GM12892 (cell line): ENCODE data around the gene NFYC.

Source experiments
- POLR2A ChIP-seq: IDR thresholded peaks from 2 replicates; pipeline ENCODE4 v1.6.1; 2011; ENCODE audit warnings: low read depth, low read length, control low read depth
- POLR2AphosphoS5 ChIP-seq: IDR thresholded peaks from 2 replicates; pipeline ENCODE4 v1.6.1; 2011; ENCODE audit warnings: low read depth, low read length, control low read depth

DNA sequence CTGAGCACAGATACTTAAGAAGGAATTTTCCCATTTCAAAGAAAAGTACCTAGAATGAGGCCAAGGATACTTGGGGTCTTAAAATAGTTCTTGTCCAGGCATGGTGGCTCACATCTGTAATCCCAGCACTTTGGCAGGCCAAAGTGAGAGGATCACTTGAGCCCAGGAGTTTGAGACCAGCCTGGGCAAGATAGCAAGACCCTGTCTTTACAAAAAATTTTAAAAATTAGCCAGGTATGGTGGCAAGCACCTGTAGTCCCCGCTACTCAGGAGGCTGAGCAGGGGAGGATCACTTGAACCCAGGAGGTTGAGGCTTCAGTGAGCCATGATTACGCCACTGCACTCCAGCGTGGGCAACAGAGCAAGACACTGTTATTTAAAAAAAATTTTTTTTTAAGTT lies 29.0 kb downstream of the NFYC start:
- TF ChIP-seq POLR2A (no peak), POLR2AphosphoS5 (no peak)
